Vagina (tissue), 2 donors: ENCODE measurements around the gene NBPF20.
"Not testable (repeated sequence)": the region's sequence is repeated elsewhere in the genome, so short reads cannot be mapped to it uniquely, and the experiment has no call there.

Source experiments
- POLR2A ChIP-seq, 2 donors: fragments of 450-650 bp; IDR thresholded peaks; one replicate each; pipeline ENCODE4 v1.6.1; 2017; ENCODE audit warnings: antibody characterized with exemption in 2 of 2, mild to moderate bottlenecking in 2 of 2, moderate library complexity in 2 of 2
- TF ChIP-seq, protein P1 (sequence below), 3 experiments: fragments of 450-650 bp in 2 of 3; fragments of 200-600 bp in 1 of 3; sonication (generic) in 1 of 3; IDR thresholded peaks; one replicate each; pipeline ENCODE4 v1.5.1; 2017 to 2019; ENCODE audit warnings: antibody characterized with exemption in 3 of 3, mild to moderate bottlenecking in 2 of 3, moderate library complexity in 2 of 3

DNA sequence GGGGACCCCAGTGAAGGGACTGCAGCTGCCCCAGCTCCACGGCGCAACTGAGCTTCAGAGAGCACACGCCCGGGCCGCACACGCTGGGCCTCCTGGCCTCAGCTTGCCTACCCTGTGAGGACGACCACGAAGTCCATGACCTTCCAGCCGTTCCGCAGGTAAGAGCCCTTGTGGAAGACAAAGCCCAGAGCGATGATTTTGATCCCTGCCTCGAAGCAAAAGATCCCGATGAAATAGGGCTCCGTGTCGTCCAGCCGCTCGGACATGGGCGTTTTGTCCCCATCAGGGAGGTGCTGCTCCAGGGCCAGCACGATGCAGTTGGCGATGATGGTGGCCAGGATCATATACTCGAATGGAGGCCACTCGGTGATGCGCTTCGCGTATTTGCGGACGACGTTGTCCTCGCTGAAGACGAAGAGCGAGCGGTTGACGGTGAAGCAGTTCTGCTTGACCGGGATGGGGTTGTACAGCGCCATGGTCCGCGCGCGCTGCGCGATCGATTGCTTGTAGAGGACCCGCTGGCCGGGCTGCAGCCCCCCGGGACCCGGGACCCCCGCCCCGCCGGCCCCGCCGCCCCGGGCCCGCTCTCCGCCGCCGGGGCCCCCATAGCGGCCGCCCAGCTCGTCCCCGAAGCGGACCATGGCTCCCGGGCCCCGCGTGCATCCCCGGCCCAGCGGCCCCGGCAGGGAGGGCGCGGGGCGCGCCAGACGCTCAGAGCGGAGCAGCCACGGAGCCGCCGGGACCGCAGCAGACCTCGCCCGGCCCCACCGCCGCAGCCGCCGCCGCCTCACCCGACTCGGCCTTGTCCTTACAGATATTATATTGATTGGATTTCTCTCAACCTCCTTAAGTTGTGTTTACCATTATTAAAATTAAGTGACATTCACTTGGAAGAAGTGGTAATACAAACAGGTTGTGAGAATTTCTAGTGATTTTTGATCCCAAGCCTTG is 28.7 kb upstream of the NBPF20 start:
- TF ChIP-seq, protein P1, sequence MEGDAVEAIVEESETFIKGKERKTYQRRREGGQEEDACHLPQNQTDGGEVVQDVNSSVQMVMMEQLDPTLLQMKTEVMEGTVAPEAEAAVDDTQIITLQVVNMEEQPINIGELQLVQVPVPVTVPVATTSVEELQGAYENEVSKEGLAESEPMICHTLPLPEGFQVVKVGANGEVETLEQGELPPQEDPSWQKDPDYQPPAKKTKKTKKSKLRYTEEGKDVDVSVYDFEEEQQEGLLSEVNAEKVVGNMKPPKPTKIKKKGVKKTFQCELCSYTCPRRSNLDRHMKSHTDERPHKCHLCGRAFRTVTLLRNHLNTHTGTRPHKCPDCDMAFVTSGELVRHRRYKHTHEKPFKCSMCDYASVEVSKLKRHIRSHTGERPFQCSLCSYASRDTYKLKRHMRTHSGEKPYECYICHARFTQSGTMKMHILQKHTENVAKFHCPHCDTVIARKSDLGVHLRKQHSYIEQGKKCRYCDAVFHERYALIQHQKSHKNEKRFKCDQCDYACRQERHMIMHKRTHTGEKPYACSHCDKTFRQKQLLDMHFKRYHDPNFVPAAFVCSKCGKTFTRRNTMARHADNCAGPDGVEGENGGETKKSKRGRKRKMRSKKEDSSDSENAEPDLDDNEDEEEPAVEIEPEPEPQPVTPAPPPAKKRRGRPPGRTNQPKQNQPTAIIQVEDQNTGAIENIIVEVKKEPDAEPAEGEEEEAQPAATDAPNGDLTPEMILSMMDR (IDR thresholded peaks at IDR 0.05), result not testable (repeated sequence)
- TF ChIP-seq POLR2A (IDR thresholded peaks at IDR 0.05), result not testable (repeated sequence)
